ENCODE measurements around the gene GPR45. TPM values are rescaled to one million over a fixed set of nuclear protein-coding genes. Genes with fewer than 3 reads are reported as not detected.

Gene GPR45
- total RNA-seq, 1 donor from 2014 or later: not detected

DNA sequence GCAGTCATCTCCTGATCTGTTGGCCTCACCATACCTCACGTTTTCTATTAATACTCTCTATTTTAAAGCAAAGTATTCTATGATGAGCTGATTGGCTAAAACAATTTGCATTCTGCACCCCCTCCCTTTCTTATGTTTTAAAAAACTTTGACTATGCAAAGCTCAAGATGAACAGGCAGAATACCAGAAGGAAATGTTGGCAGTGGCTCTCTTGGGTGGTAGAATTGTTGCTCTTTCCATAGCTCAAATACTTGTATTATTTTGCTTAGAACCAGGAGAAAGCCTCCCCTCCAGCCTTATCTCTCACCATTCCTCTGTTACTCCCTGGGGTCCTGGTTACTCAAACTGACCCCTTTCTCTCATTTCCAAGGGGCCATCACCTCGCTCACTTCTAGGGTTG is 14.4 kb downstream of the GPR45 start:
- DNase-seq (ENCODE audit: low read depth) (no peak), FAIRE-seq (no peak)
- Histone ChIP-seq H3K4me3 (ENCODE audit: low read depth, low read length) (no peak overlapping the region), H3K27me3 (ENCODE audit: control insufficient read depth, insufficient read depth, low read length) (no peaks in the 10 kb centered on the region), H3K36me3 (ENCODE audit: control insufficient read depth, insufficient read depth, low read length) (no peaks in the 10 kb centered on the region)
- TF ChIP-seq, protein P1, sequence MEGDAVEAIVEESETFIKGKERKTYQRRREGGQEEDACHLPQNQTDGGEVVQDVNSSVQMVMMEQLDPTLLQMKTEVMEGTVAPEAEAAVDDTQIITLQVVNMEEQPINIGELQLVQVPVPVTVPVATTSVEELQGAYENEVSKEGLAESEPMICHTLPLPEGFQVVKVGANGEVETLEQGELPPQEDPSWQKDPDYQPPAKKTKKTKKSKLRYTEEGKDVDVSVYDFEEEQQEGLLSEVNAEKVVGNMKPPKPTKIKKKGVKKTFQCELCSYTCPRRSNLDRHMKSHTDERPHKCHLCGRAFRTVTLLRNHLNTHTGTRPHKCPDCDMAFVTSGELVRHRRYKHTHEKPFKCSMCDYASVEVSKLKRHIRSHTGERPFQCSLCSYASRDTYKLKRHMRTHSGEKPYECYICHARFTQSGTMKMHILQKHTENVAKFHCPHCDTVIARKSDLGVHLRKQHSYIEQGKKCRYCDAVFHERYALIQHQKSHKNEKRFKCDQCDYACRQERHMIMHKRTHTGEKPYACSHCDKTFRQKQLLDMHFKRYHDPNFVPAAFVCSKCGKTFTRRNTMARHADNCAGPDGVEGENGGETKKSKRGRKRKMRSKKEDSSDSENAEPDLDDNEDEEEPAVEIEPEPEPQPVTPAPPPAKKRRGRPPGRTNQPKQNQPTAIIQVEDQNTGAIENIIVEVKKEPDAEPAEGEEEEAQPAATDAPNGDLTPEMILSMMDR (IDR thresholded peaks at IDR 0.05; ENCODE audit: insufficient read depth, low read length, severe bottlenecking): no peak

DNA sequence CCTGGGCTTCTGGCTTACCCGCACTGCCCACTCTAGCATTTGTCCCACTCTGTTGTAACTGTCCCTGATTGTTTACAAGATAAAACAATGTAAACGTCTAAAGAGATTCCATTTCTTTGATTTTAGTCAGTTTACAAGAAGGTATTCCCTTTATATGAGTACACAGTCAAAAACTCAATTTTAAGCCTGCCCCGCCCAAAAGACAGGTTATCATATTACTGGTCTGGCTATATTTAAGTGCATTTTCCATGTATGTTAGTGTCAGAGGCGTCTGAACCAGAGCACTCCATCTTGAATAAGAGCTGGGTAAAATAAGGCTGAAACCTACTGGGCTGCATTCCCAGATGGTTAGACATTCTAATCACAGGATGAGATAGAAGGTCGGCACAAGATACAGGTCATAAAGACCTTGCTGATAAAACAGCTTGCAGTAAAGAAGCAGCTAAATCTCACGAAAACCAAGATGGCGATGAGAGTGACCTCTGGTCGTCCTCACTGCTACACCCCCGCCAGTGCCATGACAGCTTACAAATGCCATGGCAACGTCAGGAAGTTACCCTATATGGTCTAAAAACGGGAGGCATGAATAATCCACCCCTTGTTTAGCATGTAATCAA is 15.0 kb downstream of the GPR45 start:
- TF ChIP-seq, protein P1 (IDR thresholded peaks at IDR 0.05; ENCODE audit: insufficient read depth, low read length, severe bottlenecking): no peak
- no peaks in the 10 kb centered on the region for H3K36me3 ChIP-seq (ENCODE audit: control insufficient read depth, insufficient read depth, low read length)
- DNase-seq (ENCODE audit: low read depth) (peak; percentile 57), FAIRE-seq (no peak)
- no peak overlapping the region for H3K4me3 ChIP-seq (ENCODE audit: low read depth, low read length)
- no peaks in the 10 kb centered on the region for H3K27me3 ChIP-seq (ENCODE audit: control insufficient read depth, insufficient read depth, low read length)

DNA sequence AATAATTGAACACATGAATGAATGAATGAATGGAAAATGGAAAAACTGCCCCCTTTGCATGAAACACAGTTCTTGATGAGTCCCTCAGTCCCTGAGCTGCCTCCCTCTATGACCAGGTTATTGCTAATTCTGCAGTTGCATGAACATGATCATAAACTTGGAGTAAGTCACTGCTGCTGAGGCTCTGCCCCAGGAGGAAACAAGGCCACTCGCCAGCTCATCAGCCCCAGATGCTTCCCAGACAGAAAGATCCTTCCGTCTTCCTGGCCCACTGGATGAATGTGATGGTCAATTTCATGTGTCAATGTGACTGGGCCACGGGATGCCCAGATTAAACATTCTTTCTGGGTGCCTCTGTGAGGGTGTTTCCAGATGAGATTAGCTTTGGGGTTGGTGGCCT is 16.4 kb downstream of the GPR45 start:
- Histone ChIP-seq H3K36me3 (ENCODE audit: control insufficient read depth, insufficient read depth, low read length) (no peaks in the 10 kb centered on the region), H3K4me3 (ENCODE audit: low read depth, low read length) (no peak overlapping the region), H3K27me3 (ENCODE audit: control insufficient read depth, insufficient read depth, low read length) (no peaks in the 10 kb centered on the region)
- FAIRE-seq: no peak
- peak; percentile 18 for DNase-seq (ENCODE audit: low read depth)
- TF ChIP-seq, protein P1 (IDR thresholded peaks at IDR 0.05; ENCODE audit: insufficient read depth, low read length, severe bottlenecking): no peak

DNA sequence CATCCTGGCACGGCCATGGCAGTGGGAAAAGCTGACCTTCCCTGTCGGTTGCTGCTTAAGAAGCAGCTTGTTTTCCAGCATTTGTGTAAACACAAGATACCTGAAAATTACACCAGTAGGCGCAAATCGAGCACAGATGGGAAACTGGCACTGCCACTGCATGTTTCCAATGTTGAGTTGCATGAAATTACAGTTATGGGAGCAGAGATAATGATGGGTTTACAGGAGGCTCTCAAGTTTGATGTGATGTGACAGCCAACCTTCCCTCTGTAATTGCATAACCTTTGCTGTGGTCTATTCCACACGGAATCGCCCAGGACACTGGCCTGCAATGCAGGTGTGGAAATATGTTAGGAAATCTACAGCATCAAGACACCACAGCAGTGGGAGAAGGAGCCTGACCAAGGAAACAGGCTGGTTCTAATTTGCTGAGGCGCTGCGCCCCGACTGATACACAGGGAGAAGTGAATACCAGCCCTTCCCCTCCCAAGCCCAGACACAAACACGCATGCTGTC is 17.4 kb downstream of the GPR45 start:
- TF ChIP-seq, protein P1 (IDR thresholded peaks at IDR 0.05; ENCODE audit: insufficient read depth, low read length, severe bottlenecking): no peak
- H3K4me3 ChIP-seq (ENCODE audit: low read depth, low read length): no peak overlapping the region
- DNase-seq (ENCODE audit: low read depth) (no peak), FAIRE-seq (no peak)
- no peaks in the 10 kb centered on the region for H3K27me3 ChIP-seq (ENCODE audit: control insufficient read depth, insufficient read depth, low read length)
- H3K36me3 ChIP-seq (ENCODE audit: control insufficient read depth, insufficient read depth, low read length): no peaks in the 10 kb centered on the region

DNA sequence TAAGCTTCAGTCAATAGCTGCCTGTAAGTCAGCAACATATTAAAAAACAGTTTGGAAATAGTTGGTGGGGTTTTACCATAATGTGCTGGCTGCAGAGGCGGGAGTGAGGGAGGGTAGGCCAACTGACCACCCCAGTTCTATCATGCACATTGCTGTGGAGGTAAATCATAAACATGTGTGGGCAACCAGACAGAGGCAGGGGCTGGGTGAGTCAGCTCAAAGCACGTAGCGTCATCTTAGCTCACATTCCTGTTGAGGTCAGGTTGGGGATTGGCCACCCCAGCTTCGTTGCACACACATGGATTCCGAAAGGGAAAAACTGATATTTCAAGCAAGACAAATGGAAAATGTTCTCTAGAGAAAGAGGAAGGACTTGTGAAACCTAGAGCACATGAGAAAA is 19.5 kb downstream of the GPR45 start:
- Histone ChIP-seq H3K27me3 (ENCODE audit: control insufficient read depth, insufficient read depth, low read length) (no peaks in the 10 kb centered on the region), H3K36me3 (ENCODE audit: control insufficient read depth, insufficient read depth, low read length) (peaks cover 2% of the 10 kb centered on the region), H3K4me3 (ENCODE audit: low read depth, low read length) (no peak overlapping the region)
- DNase-seq (ENCODE audit: low read depth) (peak; percentile 83), FAIRE-seq (no peak)
- TF ChIP-seq, protein P1 (IDR thresholded peaks at IDR 0.05; ENCODE audit: insufficient read depth, low read length, severe bottlenecking): no peak

DNA sequence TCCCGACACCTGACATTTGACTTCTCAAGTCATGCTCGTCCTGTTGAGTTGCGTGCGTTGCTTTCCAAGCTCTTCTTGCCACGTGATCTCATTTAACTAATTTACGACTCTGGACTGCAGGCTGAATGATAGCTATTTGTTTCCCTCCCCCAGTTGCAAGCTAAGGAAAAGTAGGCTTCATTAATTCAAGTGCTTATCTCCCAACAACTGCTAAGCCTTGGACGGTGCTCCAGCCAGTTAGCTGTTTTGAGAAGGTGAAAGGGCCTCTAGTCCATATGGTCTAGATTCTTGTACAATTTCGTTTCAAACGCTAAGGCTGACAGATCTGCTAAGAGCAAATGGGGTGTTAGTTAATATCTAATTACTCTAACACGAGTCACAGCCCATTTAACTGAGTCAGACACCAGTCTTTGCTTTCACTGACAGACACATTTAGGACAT is 21.1 kb downstream of the GPR45 start:
- no peak overlapping the region for H3K4me3 ChIP-seq (ENCODE audit: low read depth, low read length)
- DNase-seq (ENCODE audit: low read depth) (peak; percentile 62), FAIRE-seq (no peak)
- TF ChIP-seq, protein P1 (IDR thresholded peaks at IDR 0.05; ENCODE audit: insufficient read depth, low read length, severe bottlenecking): no peak
- H3K27me3 ChIP-seq (ENCODE audit: control insufficient read depth, insufficient read depth, low read length): no peaks in the 10 kb centered on the region
- peaks cover 7% of the 10 kb centered on the region for H3K36me3 ChIP-seq (ENCODE audit: control insufficient read depth, insufficient read depth, low read length)
